Stimulated activated naive CD8-positive, alpha-beta T cell treated with anti-CD3 and anti-CD28 coated beads, Interleukin-15, Interleukin-2, amounts not matched to agents 100 ng/mL and 50 ng/mL, for 24 hours (primary cell): ENCODE measurements around the gene FGF6.
"Not testable (repeated sequence)": the region's sequence is repeated elsewhere in the genome, so short reads cannot be mapped to it uniquely, and the experiment has no call there.

Source experiments
- H3K27ac Mint-ChIP-seq: one replicate; pipeline ENCODE4 v1.8.0; 2021; ENCODE audit warnings: mild to moderate bottlenecking, mixed read lengths
- H3K27me3 Mint-ChIP-seq: one replicate; pipeline ENCODE4 v1.8.0; 2021; ENCODE audit warnings: mixed read lengths
- H3K36me3 Mint-ChIP-seq: one replicate; pipeline ENCODE4 v1.8.0; 2021; ENCODE audit warnings: low read depth, mixed read lengths
- H3K4me1 Mint-ChIP-seq: one replicate; pipeline ENCODE4 v1.8.0; 2021; ENCODE audit warnings: low read depth, mixed read lengths
- H3K4me3 Mint-ChIP-seq: one replicate; pipeline ENCODE4 v1.8.0; 2021; ENCODE audit warnings: mild to moderate bottlenecking, mixed read lengths
- H3K9me3 Mint-ChIP-seq: one replicate; pipeline ENCODE4 v1.8.0; 2021; ENCODE audit warnings: mixed read lengths

FGF6 gene

GRCh38 chr12:4445156-4446101, at the start of gene FGF6:
Gene FGF6 (minus strand): TSS chr12:4445815. CDS start chr12:4445570, 245 bp downstream.
- no peaks in the 10 kb centered on the region for H3K36me3 Mint-ChIP-seq
- H3K27me3 Mint-ChIP-seq: no peaks in the 10 kb centered on the region
- no peak within 1 kb of the TSS for H3K4me3 Mint-ChIP-seq
- no peaks in the 10 kb centered on the region for H3K4me1 Mint-ChIP-seq
- no peak within 1 kb of the TSS for H3K27ac Mint-ChIP-seq
- H3K9me3 Mint-ChIP-seq: no peaks in the 10 kb centered on the region

DNA sequence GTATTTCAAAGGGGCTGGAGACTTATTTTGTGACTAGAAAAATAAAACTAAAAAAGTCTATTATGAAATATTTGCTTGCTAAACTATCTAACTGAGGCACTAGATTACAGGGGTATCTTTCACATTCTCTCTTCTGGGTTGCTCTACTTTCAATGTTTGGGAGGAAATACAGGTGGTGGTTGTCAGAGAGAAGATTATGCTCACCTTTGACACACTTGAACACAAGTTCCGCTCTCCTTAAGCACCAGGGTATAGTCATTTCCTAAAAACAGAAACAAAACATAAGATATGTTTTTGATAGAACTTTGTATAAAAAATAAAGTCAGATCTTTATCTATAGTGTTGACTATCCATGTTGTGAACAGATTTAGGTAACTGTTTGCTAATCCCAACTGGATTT, 45.4 kb upstream of the FGF6 start:
- Mint-ChIP-seq H3K27me3 (no peaks in the 10 kb centered on the region), H3K4me3 (no peak overlapping the region), H3K9me3 (no peaks in the 10 kb centered on the region), H3K36me3 (peaks cover 25% of the 10 kb centered on the region), H3K4me1 (peaks cover 11% of the 10 kb centered on the region), H3K27ac (no peak overlapping the region)

GRCh38 chr12:4489556-4489955, 43.9 kb upstream of the FGF6 start:
- no peak overlapping the region for H3K27ac Mint-ChIP-seq
- peaks cover 21% of the 10 kb centered on the region for H3K36me3 Mint-ChIP-seq
- no peaks in the 10 kb centered on the region for H3K9me3 Mint-ChIP-seq
- no peak overlapping the region for H3K4me3 Mint-ChIP-seq
- peaks cover 10% of the 10 kb centered on the region for H3K4me1 Mint-ChIP-seq
- H3K27me3 Mint-ChIP-seq: no peaks in the 10 kb centered on the region

DNA sequence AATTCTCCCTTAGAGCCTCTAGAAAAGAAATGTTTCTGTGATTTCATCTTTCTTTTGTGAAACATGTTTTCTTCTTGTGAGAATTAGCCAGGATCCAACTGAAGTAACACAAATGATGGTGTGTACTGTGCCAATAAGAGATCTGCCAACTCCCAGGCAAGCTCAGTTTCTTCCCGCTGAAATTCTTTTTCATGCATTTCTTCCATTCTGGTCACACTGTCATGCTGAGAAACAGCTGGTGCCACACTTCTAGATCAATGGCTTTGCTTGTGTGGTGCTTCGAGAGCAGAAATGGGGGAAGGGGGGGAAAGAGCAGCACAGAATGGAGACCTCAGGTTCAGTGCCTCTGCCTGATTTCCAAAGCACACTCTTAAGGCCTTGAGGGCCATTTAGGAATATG, 41.4 kb upstream of the FGF6 start:
- Mint-ChIP-seq H3K27ac (no peak overlapping the region), H3K4me3 (no peak overlapping the region), H3K36me3 (peaks cover 15% of the 10 kb centered on the region), H3K27me3 (no peaks in the 10 kb centered on the region), H3K9me3 (no peaks in the 10 kb centered on the region), H3K4me1 (peaks cover 10% of the 10 kb centered on the region)

GRCh38 chr12:4486049-4486699, 40.6 kb upstream of the FGF6 start:
- H3K27ac Mint-ChIP-seq: no peak overlapping the region
- no peaks in the 10 kb centered on the region for H3K27me3 Mint-ChIP-seq
- H3K36me3 Mint-ChIP-seq: peaks cover 16% of the 10 kb centered on the region
- H3K4me1 Mint-ChIP-seq: peaks cover 10% of the 10 kb centered on the region
- no peaks in the 10 kb centered on the region for H3K9me3 Mint-ChIP-seq
- H3K4me3 Mint-ChIP-seq: no peak overlapping the region

GRCh38 chr12:4483885-4484823, 38.5 kb upstream of the FGF6 start:
- H3K36me3 Mint-ChIP-seq: peaks cover 12% of the 10 kb centered on the region
- no peak overlapping the region for H3K27ac Mint-ChIP-seq
- H3K4me1 Mint-ChIP-seq: peaks cover 10% of the 10 kb centered on the region
- H3K4me3 Mint-ChIP-seq: no peak overlapping the region
- peaks cover 8% of the 10 kb centered on the region for H3K9me3 Mint-ChIP-seq
- H3K27me3 Mint-ChIP-seq: peaks cover 4% of the 10 kb centered on the region

- H3K4me1 Mint-ChIP-seq: peaks cover 10% of the 10 kb centered on the region
- H3K9me3 Mint-ChIP-seq: peaks cover 12% of the 10 kb centered on the region
- H3K27ac Mint-ChIP-seq: no peak overlapping the region
- H3K4me3 Mint-ChIP-seq: no peak overlapping the region
- H3K27me3 Mint-ChIP-seq: peaks cover 4% of the 10 kb centered on the region
- peaks cover 4% of the 10 kb centered on the region for H3K36me3 Mint-ChIP-seq
Measured at GRCh38 chr12:4482936-4483335, 37.3 kb upstream of the FGF6 start.

DNA sequence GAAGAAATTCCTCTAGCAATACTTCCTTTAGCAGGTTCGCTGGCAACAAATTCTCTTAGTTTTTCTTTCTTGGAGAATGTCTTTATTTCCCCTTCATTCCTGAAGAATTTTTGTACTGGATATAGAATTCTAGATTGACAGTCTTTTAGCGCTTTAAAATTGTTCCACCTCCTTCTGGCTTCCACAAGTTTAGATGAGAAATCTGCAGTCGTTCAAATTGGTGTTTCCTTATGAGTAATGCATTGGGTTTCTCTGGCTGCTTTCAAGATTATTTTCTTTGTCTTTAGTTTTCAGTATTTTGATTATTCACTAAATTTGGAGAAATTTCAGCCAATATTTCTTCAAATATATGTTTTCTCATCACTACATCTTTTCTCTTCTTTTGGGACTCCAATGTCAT, 33.3 kb upstream of the FGF6 start:
- peaks cover 18% of the 10 kb centered on the region for H3K9me3 Mint-ChIP-seq
- no peak overlapping the region for H3K27ac Mint-ChIP-seq
- H3K27me3 Mint-ChIP-seq: peaks cover 17% of the 10 kb centered on the region
- no peaks in the 10 kb centered on the region for H3K4me1 Mint-ChIP-seq
- H3K4me3 Mint-ChIP-seq: no peak overlapping the region
- peaks cover 4% of the 10 kb centered on the region for H3K36me3 Mint-ChIP-seq

DNA sequence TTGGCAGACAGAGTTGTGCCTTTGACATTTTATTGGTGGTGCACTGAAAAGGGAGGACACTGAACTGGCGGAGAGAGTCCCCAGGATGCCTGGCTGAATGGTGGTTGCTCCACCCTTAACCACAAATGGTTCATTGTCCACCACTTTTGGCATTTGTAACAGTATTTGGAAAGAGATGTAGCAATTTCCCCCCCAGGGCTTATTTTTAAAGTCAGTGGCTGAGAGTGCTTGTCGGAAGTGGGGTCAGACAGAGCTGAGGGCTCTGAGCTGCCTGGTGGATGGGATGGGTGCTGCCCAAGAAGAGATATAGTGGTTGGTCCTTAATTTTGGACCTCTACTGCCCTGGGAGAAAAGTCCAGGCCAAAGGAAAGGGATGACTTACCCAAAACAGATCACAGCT, 31.5 kb upstream of the FGF6 start:
- Mint-ChIP-seq H3K36me3 (peaks cover 4% of the 10 kb centered on the region), H3K4me3 (no peak overlapping the region), H3K9me3 (peaks cover 18% of the 10 kb centered on the region), H3K27ac (no peak overlapping the region), H3K4me1 (peaks cover 5% of the 10 kb centered on the region), H3K27me3 (peaks cover 23% of the 10 kb centered on the region)

- no peak overlapping the region for H3K4me3 Mint-ChIP-seq
- peaks cover 19% of the 10 kb centered on the region for H3K27me3 Mint-ChIP-seq
- no peaks in the 10 kb centered on the region for H3K36me3 Mint-ChIP-seq
- H3K4me1 Mint-ChIP-seq: peaks cover 5% of the 10 kb centered on the region
- no peak overlapping the region for H3K27ac Mint-ChIP-seq
- H3K9me3 Mint-ChIP-seq: no peaks in the 10 kb centered on the region
Measured at GRCh38 chr12:4472046-4472445, 26.4 kb upstream of the FGF6 start.

- no peaks in the 10 kb centered on the region for H3K36me3 Mint-ChIP-seq
- no peak overlapping the region for H3K4me3 Mint-ChIP-seq
- H3K27ac Mint-ChIP-seq: no peak overlapping the region
- H3K4me1 Mint-ChIP-seq: peaks cover 5% of the 10 kb centered on the region
- no peaks in the 10 kb centered on the region for H3K9me3 Mint-ChIP-seq
- peaks cover 14% of the 10 kb centered on the region for H3K27me3 Mint-ChIP-seq
Measured at GRCh38 chr12:4471256-4471655, 25.6 kb upstream of the FGF6 start.

DNA sequence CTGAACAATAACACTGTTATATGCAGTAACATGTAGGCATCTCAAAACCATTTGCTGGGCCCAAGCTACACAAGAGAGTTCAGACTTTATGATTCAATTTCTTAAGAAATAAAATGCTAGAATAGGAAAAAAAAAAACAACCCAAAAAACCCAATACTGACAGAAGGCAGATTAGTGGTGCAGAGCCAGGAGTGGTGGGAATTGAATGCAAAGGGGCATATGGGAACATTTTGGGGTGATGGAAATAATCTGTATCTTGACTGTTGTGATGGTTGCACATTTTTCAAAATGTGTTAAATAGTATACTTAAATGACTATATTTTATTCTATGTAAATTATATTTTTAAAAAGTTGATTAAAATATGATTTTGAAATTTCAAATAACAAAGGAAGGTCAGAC, 23.4 kb upstream of the FGF6 start:
- no peak overlapping the region for H3K4me3 Mint-ChIP-seq

DNA sequence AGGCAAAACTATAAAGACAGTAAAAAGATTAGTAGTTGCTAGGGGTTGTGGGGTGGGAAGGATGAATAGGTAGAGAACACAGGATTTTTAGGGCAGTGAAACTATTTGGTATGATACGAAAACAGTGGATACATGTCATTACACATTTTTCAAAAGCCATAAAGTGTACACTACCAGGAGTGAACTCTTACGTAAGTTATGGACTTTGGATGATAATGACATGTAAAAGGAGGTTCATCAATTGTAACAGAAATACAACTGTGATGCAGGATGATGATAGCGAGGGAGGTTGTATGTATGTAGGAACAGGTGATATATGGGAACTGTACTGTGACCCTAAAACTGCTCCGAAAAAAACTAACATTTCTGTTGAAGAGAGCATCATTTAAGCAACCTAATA, 15.1 kb upstream of the FGF6 start:
- Mint-ChIP-seq H3K27me3 (peaks cover 7% of the 10 kb centered on the region), H3K4me1 (no peaks in the 10 kb centered on the region), H3K4me3 (no peak overlapping the region), H3K27ac (no peak overlapping the region), H3K36me3 (no peaks in the 10 kb centered on the region), H3K9me3 (no peaks in the 10 kb centered on the region)

More for the DNA sequence above, 23.4 kb upstream of the FGF6 start:
- H3K4me1 Mint-ChIP-seq: peaks cover 5% of the 10 kb centered on the region
- no peak overlapping the region for H3K27ac Mint-ChIP-seq
- H3K9me3 Mint-ChIP-seq: no peaks in the 10 kb centered on the region
- peaks cover 6% of the 10 kb centered on the region for H3K27me3 Mint-ChIP-seq
- H3K36me3 Mint-ChIP-seq: no peaks in the 10 kb centered on the region

- not testable (repeated sequence) for H3K36me3 Mint-ChIP-seq, H3K27ac Mint-ChIP-seq, H3K4me3 Mint-ChIP-seq, H3K9me3 Mint-ChIP-seq
- Mint-ChIP-seq H3K27me3 (peaks cover 15% of the 10 kb centered on the region), H3K4me1 (peaks cover 16% of the 10 kb centered on the region)
Measured at GRCh38 chr12:4455849-4456248, 10.2 kb upstream of the FGF6 start.
